ENCODE results near the gene COTL1.

DNA sequence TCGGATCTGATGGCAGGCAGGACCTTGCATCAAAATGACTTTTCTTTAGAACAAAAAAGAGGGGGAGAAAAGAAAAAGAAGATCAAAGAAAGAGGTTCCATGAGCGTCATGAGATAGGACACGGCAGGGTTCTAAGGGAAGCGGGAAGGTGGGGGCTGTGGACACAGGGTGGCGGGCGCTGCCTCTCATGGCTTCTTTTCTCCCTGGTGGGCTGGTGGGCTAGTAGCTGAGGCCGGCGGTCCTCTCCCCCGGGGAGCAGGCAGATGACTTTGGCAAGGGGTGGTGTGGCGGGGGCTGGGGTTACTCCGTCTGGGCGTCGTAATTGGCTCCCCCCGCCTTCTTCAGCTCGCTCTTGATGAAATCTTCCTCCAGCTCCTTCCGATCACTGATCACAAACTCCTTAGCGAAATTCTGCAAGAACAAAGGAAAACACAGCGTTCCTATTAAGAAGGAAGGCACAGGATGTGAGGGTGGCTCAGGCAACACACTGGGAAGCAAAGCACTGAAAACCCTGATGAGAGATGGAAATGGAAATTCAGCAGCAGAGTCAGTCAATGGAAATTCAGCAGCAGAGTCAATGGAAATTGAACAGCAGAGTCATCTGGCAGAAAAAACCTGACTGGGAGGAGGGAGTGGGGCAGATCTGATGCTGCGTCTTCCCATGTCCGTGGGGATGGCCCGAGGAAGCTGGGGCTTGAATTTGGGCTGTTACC is 51.2 kb downstream of the COTL1 start:
- TF ChIP-seq, protein P1, sequence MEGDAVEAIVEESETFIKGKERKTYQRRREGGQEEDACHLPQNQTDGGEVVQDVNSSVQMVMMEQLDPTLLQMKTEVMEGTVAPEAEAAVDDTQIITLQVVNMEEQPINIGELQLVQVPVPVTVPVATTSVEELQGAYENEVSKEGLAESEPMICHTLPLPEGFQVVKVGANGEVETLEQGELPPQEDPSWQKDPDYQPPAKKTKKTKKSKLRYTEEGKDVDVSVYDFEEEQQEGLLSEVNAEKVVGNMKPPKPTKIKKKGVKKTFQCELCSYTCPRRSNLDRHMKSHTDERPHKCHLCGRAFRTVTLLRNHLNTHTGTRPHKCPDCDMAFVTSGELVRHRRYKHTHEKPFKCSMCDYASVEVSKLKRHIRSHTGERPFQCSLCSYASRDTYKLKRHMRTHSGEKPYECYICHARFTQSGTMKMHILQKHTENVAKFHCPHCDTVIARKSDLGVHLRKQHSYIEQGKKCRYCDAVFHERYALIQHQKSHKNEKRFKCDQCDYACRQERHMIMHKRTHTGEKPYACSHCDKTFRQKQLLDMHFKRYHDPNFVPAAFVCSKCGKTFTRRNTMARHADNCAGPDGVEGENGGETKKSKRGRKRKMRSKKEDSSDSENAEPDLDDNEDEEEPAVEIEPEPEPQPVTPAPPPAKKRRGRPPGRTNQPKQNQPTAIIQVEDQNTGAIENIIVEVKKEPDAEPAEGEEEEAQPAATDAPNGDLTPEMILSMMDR (conservative IDR thresholded peaks at IDR 0.05; ENCODE audit: low read length): no peak
- TF ChIP-seq EZH2phosphoT487 (IDR thresholded peaks at IDR 0.05; ENCODE audit: borderline replicate concordance): no peak

All from Loucy (cell line).